SJCRH30 (cell line): ENCODE measurements around the gene VPS37B. TPM values are rescaled to one million over a fixed set of nuclear protein-coding genes. Genes with fewer than 3 reads are reported as not detected.

Source experiments
- DNase-seq, 2 experiments: peaks; one replicate each; pipeline ENCODE4 v3.0.0-alpha.2; 2015 to 2020
- H3K27ac ChIP-seq: fragments of 250-450 bp; sonication (Bioruptor Pico); 2 replicates; pipeline ENCODE4 v1.5.1; 2020; ENCODE audit warnings: mild to moderate bottlenecking, moderate library complexity
- H3K27me3 ChIP-seq: fragments of 250-450 bp; sonication (Bioruptor Pico); 2 replicates; pipeline ENCODE4 v1.5.1; 2020; ENCODE audit warnings: mild to moderate bottlenecking, moderate library complexity
- H3K36me3 ChIP-seq: fragments of 250-450 bp; sonication (Bioruptor Pico); 2 replicates; pipeline ENCODE4 v1.5.1; 2020; ENCODE audit warnings: mild to moderate bottlenecking, moderate library complexity
- H3K4me1 ChIP-seq: fragments of 250-450 bp; sonication (Bioruptor Pico); 2 replicates; pipeline ENCODE4 v1.5.1; 2020; ENCODE audit warnings: mild to moderate bottlenecking, moderate library complexity
- H3K4me3 ChIP-seq: fragments of 250-450 bp; sonication (Bioruptor Pico); 2 replicates; pipeline ENCODE4 v1.5.1; 2020; ENCODE audit warnings: mild to moderate bottlenecking, moderate library complexity
- H3K9me3 ChIP-seq: fragments of 250-450 bp; sonication (Bioruptor Pico); replicated peaks from 2 replicates; pipeline ENCODE4 v1.5.1; 2020; ENCODE audit warnings: mild to moderate bottlenecking, moderate library complexity
- total RNA-seq: library from RNA; depleted of rRNA; stranded (reverse); fragments of >200 nt; shearing (Covaris generic); gene quantifications from 2 replicates; pipeline ENCODE4 v1.2.3, GENCODE V29; 2014; rRNA removed

Gene VPS37B
- total RNA-seq, 1 experiment from 2014 or later, result 33.2 TPM

- Histone ChIP-seq H3K27me3 (no peaks in the 10 kb centered on the region), H3K9me3 (no peaks in the 10 kb centered on the region), H3K4me3 (no peak overlapping the region), H3K36me3 (no peaks in the 10 kb centered on the region), H3K27ac (no peak overlapping the region), H3K4me1 (0 out of 2 replicates have a peak, but pooled peaks cover 2% of the 10 kb centered on the region)
- no peak for DNase-seq
These were observed 72.5 kb downstream of the VPS37B start for GRCh38 chr12:122823429-122823828.

- DNase-seq, result no peak
- Histone ChIP-seq H3K36me3 (no peaks in the 10 kb centered on the region), H3K27ac (no peak overlapping the region), H3K4me1 (no peaks in the 10 kb centered on the region), H3K9me3 (no peaks in the 10 kb centered on the region), H3K4me3 (no peak overlapping the region), H3K27me3 (no peaks in the 10 kb centered on the region)
These were observed 75.1 kb downstream of the VPS37B start for GRCh38 chr12:122820838-122821271.

- Histone ChIP-seq H3K27ac (no peak overlapping the region), H3K36me3 (no peaks in the 10 kb centered on the region), H3K4me1 (no peaks in the 10 kb centered on the region), H3K27me3 (no peaks in the 10 kb centered on the region), H3K9me3 (no peaks in the 10 kb centered on the region), H3K4me3 (no peak overlapping the region)
- no peak for DNase-seq
These were observed 75.8 kb downstream of the VPS37B start for GRCh38 chr12:122820138-122820537.

- DNase-seq, result no peak
- Histone ChIP-seq H3K4me3 (no peak overlapping the region), H3K9me3 (no peaks in the 10 kb centered on the region), H3K4me1 (no peaks in the 10 kb centered on the region), H3K36me3 (no peaks in the 10 kb centered on the region), H3K27me3 (no peaks in the 10 kb centered on the region), H3K27ac (no peak overlapping the region)
These were observed 76.6 kb downstream of the VPS37B start for GRCh38 chr12:122819209-122819785.

Other genes starting within 250 kb of the VPS37B start
- gene HCAR2, start 192.8 kb downstream of the VPS37B start, total RNA-seq, result not detected in 2 replicates
- gene HCAR3, start 179.3 kb downstream of the VPS37B start, total RNA-seq, result not detected in 2 replicates
- not detected in 2 replicates for gene HCAR1, start 165.3 kb downstream of the VPS37B start, total RNA-seq
- 77.2 and 82.5 TPM in 2 replicates for gene DENR, start 143.3 kb downstream of the VPS37B start, total RNA-seq
- 0.18 and 0.38 TPM in 2 replicates for gene CCDC62, start 121.6 kb downstream of the VPS37B start, total RNA-seq
- gene HIP1R, start 60.7 kb downstream of the VPS37B start, total RNA-seq, result 6.5 and 9.8 TPM in 2 replicates
- 5.9 and 7.1 TPM in 2 replicates for gene ABCB9, start 70.3 kb upstream of the VPS37B start, total RNA-seq
- gene OGFOD2, start 79.1 kb upstream of the VPS37B start, total RNA-seq, result 5.9 and 6.7 TPM in 2 replicates
- 135 and 144 TPM in 2 replicates for gene ARL6IP4, start 84.6 kb upstream of the VPS37B start, total RNA-seq